Upper lobe of right lung (tissue), 1 donor: Measurements from ENCODE around the gene SIRT6. TPM values are rescaled to one million over a fixed set of nuclear protein-coding genes. Genes with fewer than 3 reads are reported as not detected.
A peak's percentile ranks its signal among the peaks of the same experiment; 100 is the strongest.
"Not testable (repeated sequence)": the region's sequence is repeated elsewhere in the genome, so short reads cannot be mapped to it uniquely, and the experiment has no call there.

Experiments
- ATAC-seq: fragments of 200-7000 bp; cut with Tn5 transposase; one replicate; pipeline ENCODE4 v1.9.1; 2020; ENCODE audit warnings: mild to moderate bottlenecking, moderate library complexity
- DNase-seq: peaks from one replicate; pipeline ENCODE4 v3.0.0-alpha.2; 2020
- H3K27ac ChIP-seq: fragments of 200-600 bp; one replicate; pipeline ENCODE4 v1.8.0; 2022
- H3K27me3 ChIP-seq: fragments of 200-600 bp; one replicate; pipeline ENCODE4 v1.8.0; 2022; ENCODE audit warnings: mild to moderate bottlenecking
- H3K36me3 ChIP-seq: fragments of 200-600 bp; one replicate; pipeline ENCODE4 v1.8.0; 2022
- H3K4me1 ChIP-seq: fragments of 200-600 bp; one replicate; pipeline ENCODE4 v1.8.0; 2022
- H3K4me3 ChIP-seq: fragments of 200-600 bp; one replicate; pipeline ENCODE4 v1.8.0; 2022; ENCODE audit warnings: mild to moderate bottlenecking
- H3K9me3 ChIP-seq: fragments of 200-600 bp; one replicate; pipeline ENCODE4 v1.8.0; 2022
- CTCF ChIP-seq: fragments of 200-600 bp; IDR thresholded peaks from one replicate; pipeline ENCODE4 v1.8.0; 2022; ENCODE audit warnings: antibody characterized with exemption
- intact Hi-C: fragments of 100-400 bp; cut with DNase I; formaldehyde crosslinking; loops from one replicate; pipeline ENCODE4 v1.11.0; 2022
- long read RNA-seq: library from polyadenylated mRNA; unstranded; transcript quantifications from one replicate; pipeline ENCODE4 v2.0.0, GENCODE V29; 2021
- total RNA-seq: library from RNA; stranded (reverse); fragmentation: NEBNext Ultra II Directional; extraction: Animal tissue kit (Norgen Biotek cat#: 25700); gene quantifications from one replicate; pipeline ENCODE4 v1.2.1, GENCODE V29; 2021
- donor health status: DM: no; HTN: yes; CAD: no; lungs with severe emphysema.

The SIRT6 gene
- 20.3 TPM for total RNA-seq
- long read RNA-seq, partial matches to known transcripts = 0 of 4 reads
- long read RNA-seq, other reads (novel, unspliced or antisense) = 1 of 4 reads

- H3K4me1 ChIP-seq = peaks cover 25% of the 10 kb centered on the region
- peaks cover 11% of the 10 kb centered on the region for H3K36me3 ChIP-seq
- intact Hi-C loops = no loop called here
- no peak for TF ChIP-seq CTCF
- no peaks in the 10 kb centered on the region for H3K9me3 ChIP-seq
- H3K27me3 ChIP-seq = no peaks in the 10 kb centered on the region
- peak within 1 kb of the TSS; percentile 82 for H3K4me3 ChIP-seq
- DNase-seq (peak; percentile 99), ATAC-seq (peak; percentile 95)
- peak within 1 kb of the TSS; percentile 86 for H3K27ac ChIP-seq
Observed at GRCh38 chr19:4182084-4182810, at the start of gene SIRT6, which contains the start of gene ANKRD24. Gene SIRT6, minus strand, starts transcription at chr19:4182563. Its CDS starts 24 bp downstream, at chr19:4182539. Gene ANKRD24, plus strand, starts transcription at chr19:4182689. Its CDS starts 3,737 bp downstream, at chr19:4186426.

- H3K4me1 ChIP-seq, H3K4me3 ChIP-seq, ATAC-seq, H3K36me3 ChIP-seq, H3K27ac ChIP-seq, intact Hi-C loops, H3K9me3 ChIP-seq, DNase-seq: not testable (repeated sequence)
- H3K27me3 ChIP-seq = peaks cover 44% of the 10 kb centered on the region
Observed at GRCh38 chr19:4232139-4232538, 49.8 kb upstream of the SIRT6 start.

GRCh38 chr19:4231521-4231920, 49.2 kb upstream of the SIRT6 start:
- H3K36me3 ChIP-seq, ATAC-seq, H3K4me1 ChIP-seq, H3K27ac ChIP-seq, intact Hi-C loops, DNase-seq, H3K9me3 ChIP-seq, H3K4me3 ChIP-seq: not testable (repeated sequence)
- peaks cover 44% of the 10 kb centered on the region for H3K27me3 ChIP-seq

GRCh38 chr19:4230237-4230636, 47.9 kb upstream of the SIRT6 start:
- H3K27ac ChIP-seq, H3K4me3 ChIP-seq, DNase-seq, intact Hi-C loops, ATAC-seq, H3K36me3 ChIP-seq, H3K9me3 ChIP-seq, H3K4me1 ChIP-seq: not testable (repeated sequence)
- H3K27me3 ChIP-seq = peaks cover 44% of the 10 kb centered on the region

GRCh38 chr19:4229179-4229931, 47.0 kb upstream of the SIRT6 start, which contains the start of gene EBI3:
Gene EBI3, plus strand, starts transcription at chr19:4229523. Its CDS starts 28 bp downstream, at chr19:4229551.
- DNase-seq (no peak), ATAC-seq (peak; percentile 49)
- no peak for TF ChIP-seq CTCF
- intact Hi-C loops = no loop called here
- Histone ChIP-seq H3K4me3 (no peak within 1 kb of the TSS), H3K27ac (no peak within 1 kb of the TSS), H3K4me1 (peaks cover 5% of the 10 kb centered on the region), H3K36me3 (no peaks in the 10 kb centered on the region), H3K27me3 (peaks cover 44% of the 10 kb centered on the region), H3K9me3 (no peaks in the 10 kb centered on the region)

GRCh38 chr19:4228765-4229178, 46.4 kb upstream of the SIRT6 start:
- no peak overlapping the region for H3K27ac ChIP-seq
- H3K4me3 ChIP-seq = no peak overlapping the region
- peaks cover 42% of the 10 kb centered on the region for H3K27me3 ChIP-seq
- DNase-seq (no peak), ATAC-seq (no peak)
- intact Hi-C loops = no loop called here
- peaks cover 5% of the 10 kb centered on the region for H3K4me1 ChIP-seq
- H3K36me3 ChIP-seq = no peaks in the 10 kb centered on the region
- no peak for TF ChIP-seq CTCF
- no peaks in the 10 kb centered on the region for H3K9me3 ChIP-seq

GRCh38 chr19:4227771-4228170, 45.4 kb upstream of the SIRT6 start:
- H3K9me3 ChIP-seq = no peaks in the 10 kb centered on the region
- no peak for ATAC-seq
- no peak for TF ChIP-seq CTCF
- peaks cover 34% of the 10 kb centered on the region for H3K27me3 ChIP-seq
- no peak for DNase-seq
- no peak overlapping the region for H3K4me3 ChIP-seq
- H3K27ac ChIP-seq = no peak overlapping the region
- no peaks in the 10 kb centered on the region for H3K36me3 ChIP-seq
- peaks cover 5% of the 10 kb centered on the region for H3K4me1 ChIP-seq
- intact Hi-C loops = no loop called here
